OCI-LY1 (cell line): Measurements from ENCODE around the gene CERK.

Source experiments
- H2AFZ ChIP-seq: fragments of 200-600 bp; sonication (generic), shearing (Covaris generic); 2 replicates; pipeline ENCODE4 v1.6.0; 2014; ENCODE audit warnings: antibody characterized with exemption, mild to moderate bottlenecking, low read length
- H3F3A ChIP-seq: fragments of 200-600 bp; sonication (generic), shearing (Covaris generic); 2 replicates; pipeline ENCODE4 v1.6.0; 2014; ENCODE audit warnings: mild to moderate bottlenecking, antibody characterized with exemption, low read length, moderate library complexity; ENCODE audit not compliant: insufficient read depth
- H3K27ac ChIP-seq: fragments of 200-600 bp; sonication (generic); 2 replicates; pipeline ENCODE4 v1.5.1; 2014; ENCODE audit warnings: low read length, mixed run types, mild to moderate bottlenecking, low read depth; ENCODE audit not compliant: poor library complexity, severe bottlenecking
- H3K27me3 ChIP-seq: fragments of 200-600 bp; sonication (generic); 2 replicates; pipeline ENCODE4 v1.6.0; 2014; ENCODE audit warnings: antibody characterized with exemption, mild to moderate bottlenecking, low read length, moderate library complexity; ENCODE audit not compliant: insufficient read depth
- H3K36me3 ChIP-seq: fragments of 200-600 bp; sonication (generic); 2 replicates; pipeline ENCODE4 v1.6.1; 2014; ENCODE audit warnings: mild to moderate bottlenecking, antibody characterized with exemption, low read length, moderate library complexity, mixed read lengths; ENCODE audit not compliant: insufficient read depth
- H3K4me1 ChIP-seq: fragments of 200-600 bp; sonication (generic); 2 replicates; pipeline ENCODE4 v1.5.1; 2014; ENCODE audit warnings: mild to moderate bottlenecking, low read length, moderate library complexity; ENCODE audit not compliant: insufficient read depth, severe bottlenecking
- H3K4me2 ChIP-seq: fragments of 200-600 bp; sonication (generic), shearing (Covaris generic); 2 replicates; pipeline ENCODE4 v1.6.1; 2014; ENCODE audit warnings: low read length
- H3K4me3 ChIP-seq: fragments of 200-600 bp; sonication (generic); 2 replicates; pipeline ENCODE4 v1.5.1; 2014; ENCODE audit warnings: low read length, low read depth, mild to moderate bottlenecking, mixed read lengths; ENCODE audit not compliant: poor library complexity, severe bottlenecking
- H3K79me2 ChIP-seq: fragments of 200-600 bp; shearing (Covaris generic); 2 replicates; pipeline ENCODE4 v1.6.1; 2016; ENCODE audit warnings: mixed run types, low read length, mixed read lengths; ENCODE audit not compliant: insufficient read depth
- H3K9ac ChIP-seq: fragments of 200-600 bp; sonication (generic), shearing (Covaris generic); 2 replicates; pipeline ENCODE4 v1.6.1; 2014; ENCODE audit warnings: mild to moderate bottlenecking, low read length, mixed read lengths
- H3K9me2 ChIP-seq: fragments of 200-600 bp; sonication (generic), shearing (Covaris generic); 2 replicates; pipeline ENCODE4 v1.6.1; 2014; ENCODE audit warnings: low read depth, mild to moderate bottlenecking, low read length, mixed read lengths
- H3K9me3 ChIP-seq: fragments of 200-600 bp; shearing (Covaris generic); 2 replicates; pipeline ENCODE4 v1.6.1; 2014; ENCODE audit warnings: low read length, mixed read lengths
- H4K20me1 ChIP-seq: fragments of 200-600 bp; sonication (generic), shearing (Covaris generic); 2 replicates; pipeline ENCODE4 v1.6.0; 2016; ENCODE audit warnings: mild to moderate bottlenecking, low read length; ENCODE audit not compliant: insufficient read depth
- EZH2 ChIP-seq: fragments of 200-600 bp; sonication (generic), shearing (Covaris generic); IDR thresholded peaks from 2 replicates; pipeline ENCODE4 v1.8.0; 2017; ENCODE audit warnings: borderline replicate concordance, mixed run types, mild to moderate bottlenecking, antibody characterized with exemption, low read length, moderate library complexity, mixed read lengths
- TF ChIP-seq, protein P1 (sequence below): fragments of 200-600 bp; sonication (generic), shearing (Covaris generic); IDR thresholded peaks from 2 replicates; pipeline ENCODE4 v1.5.1; 2017; ENCODE audit warnings: mild to moderate bottlenecking, antibody characterized with exemption, low read length, moderate library complexity, mixed read lengths

CERK gene

DNA sequence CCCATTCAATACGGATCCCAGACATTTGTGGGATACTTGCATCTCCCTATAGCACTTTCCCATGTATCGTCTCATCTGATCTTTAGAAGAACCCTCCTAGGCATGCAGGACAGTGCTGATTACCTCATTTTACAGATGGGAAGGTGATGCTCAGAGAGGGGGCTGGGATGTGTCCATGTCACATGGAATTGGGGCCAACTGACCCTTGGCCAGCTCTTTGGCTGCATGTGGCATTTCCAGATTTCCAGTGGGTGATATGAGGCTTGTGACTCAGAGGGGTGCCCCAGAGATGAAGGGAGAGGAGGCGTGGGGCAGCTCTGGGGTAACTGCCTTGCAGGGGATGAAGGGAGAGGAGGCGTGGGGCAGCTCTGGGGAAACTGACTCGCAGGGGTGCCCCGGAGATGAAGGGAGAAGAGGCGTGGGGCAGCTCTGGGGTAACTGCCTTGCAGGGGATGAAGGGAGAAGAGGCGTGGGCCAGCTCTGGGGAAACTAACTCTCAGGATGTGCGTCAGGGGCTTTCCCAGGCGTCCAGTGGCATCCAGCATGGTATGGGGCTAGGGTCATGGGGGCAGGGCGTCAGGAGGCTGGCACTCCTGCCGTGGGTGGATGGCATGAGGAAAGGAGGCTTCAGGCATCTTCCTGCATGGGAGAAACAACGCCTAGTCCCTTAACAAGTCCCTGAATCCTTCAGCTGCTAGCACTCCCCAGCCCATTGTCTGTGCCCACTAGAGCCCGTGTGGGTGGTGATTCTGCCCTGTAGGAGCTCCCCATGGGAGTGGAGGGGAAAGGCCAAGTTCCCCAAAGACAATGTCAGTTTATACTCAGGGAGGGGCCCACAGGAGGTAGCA lies 11.9 kb upstream of the CERK start:
- H3K79me2 ChIP-seq: no peaks in the 10 kb centered on the region

DNA sequence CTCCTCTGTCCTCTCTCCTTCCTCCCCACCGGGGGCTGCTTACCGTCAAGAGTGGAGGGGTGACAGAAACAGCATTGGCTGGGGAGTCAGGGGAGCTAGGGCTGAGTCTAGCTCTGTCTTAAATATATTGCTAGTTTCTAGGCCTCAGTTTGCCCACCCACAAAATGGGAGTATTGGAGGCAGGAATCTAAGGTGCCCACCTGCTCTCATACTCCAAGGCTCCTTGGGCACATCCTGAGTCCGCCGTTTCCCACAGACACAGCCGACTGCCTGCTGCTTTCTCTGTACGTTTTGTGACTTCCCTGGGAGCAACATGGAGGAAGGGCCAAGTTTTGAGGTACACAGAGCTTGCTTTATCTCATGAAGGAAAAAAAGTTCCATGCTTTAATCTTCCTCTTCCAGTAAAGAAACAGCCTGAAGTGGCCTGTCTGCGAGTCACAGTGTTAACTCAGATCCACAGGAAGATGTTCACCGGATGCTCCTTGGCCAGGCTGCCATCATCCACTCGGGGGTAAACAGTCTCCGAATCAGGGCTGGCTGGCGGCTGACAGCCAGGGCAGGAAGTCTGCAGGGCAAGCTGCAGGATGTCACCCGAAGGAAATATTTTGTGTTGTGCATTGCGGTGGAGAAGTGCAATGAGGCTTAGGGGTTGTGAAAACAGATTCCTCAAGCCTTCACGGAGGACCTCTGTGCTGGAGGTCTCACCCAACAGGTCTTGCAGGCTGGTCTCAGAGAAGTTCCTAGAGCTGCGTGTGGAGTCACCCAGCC lies 11.0 kb upstream of the CERK start:
- no peak overlapping the region for H3K4me2 ChIP-seq
- no peaks in the 10 kb centered on the region for H3K27me3 ChIP-seq
- H3K9me3 ChIP-seq: no peaks in the 10 kb centered on the region
- H3K9ac ChIP-seq: no peak overlapping the region
- H3K9me2 ChIP-seq: no peaks in the 10 kb centered on the region
- H3K4me1 ChIP-seq: peaks cover 9% of the 10 kb centered on the region
- TF ChIP-seq EZH2: no peak
- TF ChIP-seq, protein P1, sequence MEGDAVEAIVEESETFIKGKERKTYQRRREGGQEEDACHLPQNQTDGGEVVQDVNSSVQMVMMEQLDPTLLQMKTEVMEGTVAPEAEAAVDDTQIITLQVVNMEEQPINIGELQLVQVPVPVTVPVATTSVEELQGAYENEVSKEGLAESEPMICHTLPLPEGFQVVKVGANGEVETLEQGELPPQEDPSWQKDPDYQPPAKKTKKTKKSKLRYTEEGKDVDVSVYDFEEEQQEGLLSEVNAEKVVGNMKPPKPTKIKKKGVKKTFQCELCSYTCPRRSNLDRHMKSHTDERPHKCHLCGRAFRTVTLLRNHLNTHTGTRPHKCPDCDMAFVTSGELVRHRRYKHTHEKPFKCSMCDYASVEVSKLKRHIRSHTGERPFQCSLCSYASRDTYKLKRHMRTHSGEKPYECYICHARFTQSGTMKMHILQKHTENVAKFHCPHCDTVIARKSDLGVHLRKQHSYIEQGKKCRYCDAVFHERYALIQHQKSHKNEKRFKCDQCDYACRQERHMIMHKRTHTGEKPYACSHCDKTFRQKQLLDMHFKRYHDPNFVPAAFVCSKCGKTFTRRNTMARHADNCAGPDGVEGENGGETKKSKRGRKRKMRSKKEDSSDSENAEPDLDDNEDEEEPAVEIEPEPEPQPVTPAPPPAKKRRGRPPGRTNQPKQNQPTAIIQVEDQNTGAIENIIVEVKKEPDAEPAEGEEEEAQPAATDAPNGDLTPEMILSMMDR: no peak
- H3F3A ChIP-seq: no peaks in the 10 kb centered on the region
- no peak overlapping the region for H2AFZ ChIP-seq
- H3K27ac ChIP-seq: no peak overlapping the region
- no peak overlapping the region for H3K4me3 ChIP-seq
- H3K79me2 ChIP-seq: no peaks in the 10 kb centered on the region
- H4K20me1 ChIP-seq: no peaks in the 10 kb centered on the region
- no peaks in the 10 kb centered on the region for H3K36me3 ChIP-seq

More for the DNA sequence above, 11.9 kb upstream of the CERK start:
- no peak overlapping the region for H3K4me3 ChIP-seq
- no peak overlapping the region for H3K4me2 ChIP-seq
- H3K9me2 ChIP-seq: no peaks in the 10 kb centered on the region
- H3K4me1 ChIP-seq: peaks cover 9% of the 10 kb centered on the region
- H3K9ac ChIP-seq: no peak overlapping the region
- H3K36me3 ChIP-seq: no peaks in the 10 kb centered on the region
- no peaks in the 10 kb centered on the region for H3K27me3 ChIP-seq
- H4K20me1 ChIP-seq: no peaks in the 10 kb centered on the region
- no peaks in the 10 kb centered on the region; the same call in 1 of the 2 replicates for H3K9me3 ChIP-seq
- H3K27ac ChIP-seq: no peak overlapping the region
- H3F3A ChIP-seq: no peaks in the 10 kb centered on the region
- TF ChIP-seq EZH2: no peak
- TF ChIP-seq, protein P1: no peak
- H2AFZ ChIP-seq: no peak overlapping the region

DNA sequence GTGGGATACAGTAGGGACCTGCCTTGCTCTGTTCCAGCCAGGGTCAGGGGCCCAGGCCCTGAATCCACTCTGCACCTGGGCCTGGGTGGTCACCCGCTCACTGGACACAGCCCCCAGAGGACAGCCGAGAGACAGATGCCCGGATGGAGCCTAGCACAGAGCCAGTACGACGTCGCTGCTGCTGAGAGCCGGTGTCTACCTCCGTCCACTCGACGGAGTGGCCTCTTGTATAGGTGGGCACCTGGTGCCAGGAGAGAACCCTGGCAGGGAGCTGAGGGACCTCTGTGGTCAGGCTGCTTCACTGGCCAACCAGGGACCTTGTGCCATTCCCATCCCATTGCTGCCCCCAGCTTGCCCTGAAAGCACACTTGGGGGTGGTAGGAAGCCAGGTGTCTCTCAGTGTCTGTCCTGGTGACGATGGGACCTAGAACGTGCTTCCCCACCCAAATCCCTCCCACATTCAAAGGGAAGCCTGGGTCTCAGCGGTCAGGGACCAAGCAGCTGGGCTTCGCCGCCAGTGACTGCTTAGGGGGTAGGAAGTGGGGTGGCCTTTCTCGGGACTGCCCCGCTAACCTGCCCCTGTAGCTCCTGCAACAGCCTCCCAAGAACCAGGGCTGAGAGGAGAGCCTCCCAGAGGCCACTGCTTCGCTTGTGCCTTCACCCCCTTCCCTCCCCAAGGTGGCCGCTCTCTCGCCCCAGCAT lies 10.3 kb upstream of the CERK start:
- Histone ChIP-seq H3K4me2 (no peak overlapping the region), H3K27me3 (no peaks in the 10 kb centered on the region), H4K20me1 (no peaks in the 10 kb centered on the region), H2AFZ (no peak overlapping the region), H3K9me3 (no peaks in the 10 kb centered on the region), H3K9ac (no peak overlapping the region), H3K79me2 (no peaks in the 10 kb centered on the region), H3F3A (no peaks in the 10 kb centered on the region), H3K9me2 (no peaks in the 10 kb centered on the region), H3K4me1 (peaks cover 9% of the 10 kb centered on the region), H3K36me3 (no peaks in the 10 kb centered on the region), H3K4me3 (no peak overlapping the region), H3K27ac (no peak overlapping the region)
- no peak for TF ChIP-seq EZH2
- TF ChIP-seq, protein P1: no peak
